Effector memory CD4-positive, alpha-beta T cell (primary cell): ENCODE results near the gene RNF183.

Experiments
- DNase-seq, 3 donors: peaks; one replicate each; pipeline ENCODE4 v3.0.0-alpha.2; 2020
- H3K27ac ChIP-seq: 2 replicates; pipeline ENCODE4 v1.7.0; 2013; ENCODE audit warnings: mild to moderate bottlenecking, low read length, moderate library complexity; ENCODE audit not compliant: insufficient read depth, poor library complexity, severe bottlenecking
- H3K27me3 ChIP-seq: replicated peaks from 2 replicates; pipeline ENCODE4 v1.7.0; 2013; ENCODE audit warnings: mild to moderate bottlenecking, low read length; ENCODE audit not compliant: insufficient read depth, control insufficient read depth, poor library complexity, severe bottlenecking
- H3K36me3 ChIP-seq: 2 replicates; pipeline ENCODE4 v1.7.0; 2013; ENCODE audit warnings: mild to moderate bottlenecking, low read length, moderate library complexity; ENCODE audit not compliant: control insufficient read depth, insufficient read depth
- H3K4me1 ChIP-seq: 2 replicates; pipeline ENCODE4 v1.7.0; 2013; ENCODE audit warnings: low read length, mild to moderate bottlenecking; ENCODE audit not compliant: control insufficient read depth, insufficient read depth, poor library complexity, severe bottlenecking
- H3K4me3 ChIP-seq: 2 replicates; pipeline ENCODE4 v1.7.0; 2013; ENCODE audit warnings: low read length, low read depth, mild to moderate bottlenecking; ENCODE audit not compliant: insufficient read depth, poor library complexity, severe bottlenecking
- H3K9me3 ChIP-seq: 2 replicates; pipeline ENCODE4 v1.7.0; 2013; ENCODE audit warnings: mild to moderate bottlenecking, low read length, moderate library complexity; ENCODE audit not compliant: control insufficient read depth

The RNF183 gene

DNA sequence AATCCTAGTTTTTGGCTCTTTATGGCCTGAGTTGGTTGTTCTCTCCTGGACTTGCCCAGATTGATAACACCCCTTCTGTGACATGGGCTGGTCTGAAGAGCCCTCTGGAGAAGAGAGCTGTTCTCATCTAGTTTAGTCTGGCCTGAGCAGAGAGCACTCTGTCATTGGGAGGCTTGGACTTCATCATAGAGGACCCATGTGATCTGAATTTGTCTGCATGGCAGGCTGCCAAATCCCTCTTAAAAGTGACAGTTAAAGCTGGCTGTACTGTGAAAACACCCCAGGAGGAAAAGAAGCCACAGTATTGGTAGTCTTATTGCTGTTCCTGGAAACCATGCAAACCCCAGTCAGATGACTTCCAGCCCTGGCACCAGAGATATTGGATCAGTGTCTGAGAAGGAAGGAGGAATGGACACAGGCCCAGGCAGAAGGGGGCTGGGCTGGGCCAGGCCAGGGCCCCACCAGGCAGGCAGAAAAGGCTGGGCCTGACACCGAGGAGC, 40.6 kb upstream of the RNF183 start:
- Histone ChIP-seq H3K36me3 (no peaks in the 10 kb centered on the region), H3K4me3 (no peak overlapping the region), H3K27ac (no peak overlapping the region), H3K27me3 (peaks cover 6% of the 10 kb centered on the region), H3K4me1 (peaks cover 4% of the 10 kb centered on the region), H3K9me3 (no peaks in the 10 kb centered on the region)
- DNase-seq: no peak

DNA sequence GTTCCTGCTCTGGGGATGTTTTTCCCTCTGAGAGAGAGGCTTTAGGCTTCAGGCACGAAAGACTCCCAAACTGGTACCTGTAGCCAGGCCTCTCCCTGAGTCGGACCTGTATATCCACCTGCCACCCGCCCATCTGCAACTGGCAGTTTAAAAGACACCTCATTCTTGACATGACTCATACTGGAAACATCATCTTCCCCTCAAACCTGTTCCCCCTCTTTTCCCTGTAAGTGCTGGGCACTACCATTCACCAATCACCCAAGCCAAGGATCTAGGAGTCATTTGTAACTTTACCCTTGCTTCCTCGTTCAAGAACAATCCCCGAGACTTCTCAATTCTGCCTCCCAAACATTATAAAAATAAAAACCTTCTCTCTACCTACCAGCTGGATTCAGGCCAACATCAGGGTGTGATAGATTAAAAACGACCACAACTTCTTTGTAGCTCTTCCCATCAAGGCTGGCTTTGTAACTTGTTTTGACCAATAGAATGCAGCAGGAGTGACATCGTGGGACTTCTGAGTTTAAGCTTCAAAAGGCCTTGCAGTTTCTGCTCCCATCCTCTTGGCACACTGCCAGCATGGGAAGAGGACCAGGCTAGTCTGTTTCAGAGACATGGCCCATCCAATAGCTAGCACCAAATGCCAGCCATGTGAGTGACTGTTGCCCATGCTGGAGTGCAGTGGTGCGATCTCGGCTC, 38.7 kb upstream of the RNF183 start:
- Histone ChIP-seq H3K9me3 (no peaks in the 10 kb centered on the region), H3K4me3 (no peak overlapping the region), H3K4me1 (peaks cover 4% of the 10 kb centered on the region), H3K27ac (no peak overlapping the region), H3K27me3 (no peaks in the 10 kb centered on the region), H3K36me3 (no peaks in the 10 kb centered on the region)
- DNase-seq: no peak

DNA sequence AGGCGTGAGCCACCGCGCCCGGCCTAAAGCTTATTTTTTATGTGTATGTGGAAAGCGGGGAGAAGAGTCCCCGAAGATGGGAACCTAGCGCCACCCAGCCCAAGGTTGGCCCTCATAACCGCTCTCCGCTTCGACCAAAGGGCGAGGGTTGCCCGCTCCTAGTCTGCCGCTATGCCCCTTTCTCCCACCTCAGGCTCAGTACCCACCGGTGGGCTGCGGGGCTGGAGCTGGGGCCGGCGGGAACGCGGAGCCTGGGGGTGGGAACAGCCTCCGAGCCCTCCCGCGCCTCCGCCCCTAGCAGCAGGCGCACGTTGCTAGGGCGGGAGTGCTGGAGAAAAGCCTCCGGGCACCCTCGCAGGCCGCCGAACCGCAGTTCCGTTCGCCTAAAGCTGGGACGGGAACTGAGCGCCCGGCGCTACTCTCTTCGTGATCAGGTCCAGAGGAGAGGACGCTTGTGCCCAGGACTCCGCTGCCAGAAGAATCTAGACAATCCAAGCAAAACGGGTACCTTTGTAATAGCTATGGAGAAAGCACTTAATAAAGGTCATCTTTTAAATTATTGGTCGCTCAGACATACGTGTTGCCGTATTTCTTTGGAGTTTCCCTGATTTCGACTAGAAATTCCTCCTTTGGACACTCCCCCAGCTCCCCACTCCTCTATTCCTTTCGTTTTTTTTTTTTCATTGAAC, 37.0 kb upstream of the RNF183 start, which contains the start of gene WDR31:
Gene WDR31, minus strand, starts transcription at position 265 of the 689 bp plus-strand sequence. CDS start 8,253 bp downstream, outside the sequence.
- H3K4me3 ChIP-seq: peak within 1 kb of the TSS; percentile 89
- peaks cover 4% of the 10 kb centered on the region for H3K4me1 ChIP-seq
- peak within 1 kb of the TSS; percentile 49 for H3K27ac ChIP-seq

DNA sequence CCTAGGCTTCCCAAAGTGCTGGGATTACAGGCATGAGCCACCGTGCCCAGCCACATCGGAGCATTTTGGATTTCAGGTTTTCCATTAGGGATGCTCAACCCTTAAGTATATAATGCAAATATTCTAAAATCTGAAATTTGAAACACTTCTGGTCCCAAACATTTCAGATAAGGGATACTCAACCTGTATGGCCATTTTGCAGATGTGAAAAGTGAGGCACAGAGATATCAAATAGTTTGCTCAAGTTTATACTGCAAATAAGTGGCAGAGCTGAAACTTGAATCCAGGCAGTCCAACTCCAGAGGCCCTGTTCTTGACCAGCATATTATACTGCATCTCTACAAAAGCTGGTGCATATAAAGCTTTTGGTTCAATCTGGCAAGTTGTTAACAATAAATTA, 34.5 kb upstream of the RNF183 start:
- peaks cover 4% of the 10 kb centered on the region for H3K4me1 ChIP-seq
- H3K36me3 ChIP-seq: no peaks in the 10 kb centered on the region
- no peaks in the 10 kb centered on the region for H3K27me3 ChIP-seq
- no peak overlapping the region for H3K27ac ChIP-seq
- no peak for DNase-seq
- H3K4me3 ChIP-seq: no peak overlapping the region
- no peaks in the 10 kb centered on the region for H3K9me3 ChIP-seq

More for the DNA sequence above, 37.0 kb upstream of the RNF183 start, which contains the start of gene WDR31:
- Histone ChIP-seq H3K9me3 (no peaks in the 10 kb centered on the region), H3K36me3 (no peaks in the 10 kb centered on the region), H3K27me3 (no peaks in the 10 kb centered on the region)
- peak; percentile 31 to 53 (median 53) for DNase-seq

DNA sequence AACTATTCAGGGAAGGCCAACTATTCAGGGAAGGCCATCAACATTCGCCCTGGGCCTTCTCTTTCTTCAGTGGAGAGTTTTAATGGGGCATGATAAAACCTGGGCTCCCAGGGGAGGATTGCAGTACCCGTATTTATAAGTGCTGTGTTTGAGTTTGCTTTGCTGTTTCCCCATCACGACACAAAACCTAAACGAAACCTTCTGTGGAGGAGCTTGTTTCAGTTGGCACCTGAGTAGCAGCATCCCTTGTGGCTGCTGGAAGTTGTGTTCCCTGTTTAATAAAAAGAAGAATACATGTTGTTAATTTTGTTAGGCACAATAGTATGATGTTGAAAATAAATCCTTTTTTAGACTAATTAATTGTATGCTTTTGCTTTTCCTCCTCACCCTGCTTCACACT, 28.6 kb upstream of the RNF183 start:
- no peaks in the 10 kb centered on the region for H3K27me3 ChIP-seq
- H3K36me3 ChIP-seq: no peaks in the 10 kb centered on the region
- no peaks in the 10 kb centered on the region for H3K4me1 ChIP-seq
- no peaks in the 10 kb centered on the region for H3K9me3 ChIP-seq
- H3K4me3 ChIP-seq: no peak overlapping the region
- H3K27ac ChIP-seq: no peak overlapping the region
- no peak for DNase-seq

DNA sequence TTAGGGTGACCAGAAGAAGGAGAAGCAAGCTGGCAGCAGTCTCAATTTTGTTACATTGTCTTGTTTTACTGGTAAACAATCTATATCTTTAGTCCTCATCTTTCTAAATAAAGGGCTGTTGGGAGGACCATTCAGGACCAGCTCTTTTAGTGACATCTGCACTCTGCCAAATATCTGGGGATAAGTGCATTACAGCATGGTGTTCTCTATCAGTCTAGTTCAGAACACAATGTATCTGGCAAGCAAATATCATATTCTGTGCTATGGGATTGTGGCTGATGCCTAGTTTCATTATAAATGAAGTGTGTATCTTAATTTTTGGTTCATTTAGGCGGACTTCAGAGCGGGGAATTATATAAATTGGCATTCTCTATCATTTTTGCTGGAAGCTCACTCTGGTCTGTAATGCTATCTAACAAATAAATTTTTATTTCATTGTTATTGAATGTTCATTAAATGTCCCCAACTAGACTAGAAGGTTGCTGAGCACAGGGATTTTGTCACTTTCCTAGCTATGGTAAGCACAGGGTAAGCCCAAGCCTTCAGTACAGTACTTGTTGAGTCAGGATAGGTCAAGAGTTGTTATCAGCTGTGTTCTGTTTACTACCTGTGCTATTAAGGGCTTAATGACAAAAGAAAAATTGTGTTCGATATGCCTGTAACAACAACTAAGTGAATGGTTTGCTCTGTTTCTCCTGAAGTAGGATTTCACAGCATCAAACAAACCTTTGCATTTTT, 25.0 kb upstream of the RNF183 start:
- H3K9me3 ChIP-seq: no peaks in the 10 kb centered on the region
- no peak overlapping the region for H3K27ac ChIP-seq
- DNase-seq: no peak
- no peaks in the 10 kb centered on the region for H3K4me1 ChIP-seq
- H3K4me3 ChIP-seq: no peak overlapping the region
- no peaks in the 10 kb centered on the region for H3K27me3 ChIP-seq
- no peaks in the 10 kb centered on the region for H3K36me3 ChIP-seq

DNA sequence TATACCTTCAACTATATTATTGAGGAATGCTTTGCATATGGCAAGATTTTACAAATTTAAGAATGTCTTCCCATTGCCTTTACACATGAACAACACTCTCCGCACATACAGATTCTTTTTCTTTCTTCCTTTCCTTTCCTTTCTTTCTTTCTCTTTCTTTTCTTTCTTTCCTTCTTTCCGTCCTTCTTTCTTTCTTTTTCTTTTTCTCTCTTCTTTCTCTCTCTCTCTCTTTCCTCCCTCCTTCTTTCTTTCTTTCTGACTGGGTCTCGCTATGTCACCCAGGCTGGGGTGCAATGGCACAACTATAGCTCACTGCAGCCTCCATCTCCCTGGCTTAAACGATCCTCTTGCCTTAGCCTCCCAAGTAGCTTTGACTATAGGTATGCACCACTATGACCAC, 23.1 kb upstream of the RNF183 start:
- DNase-seq: no peak

DNA sequence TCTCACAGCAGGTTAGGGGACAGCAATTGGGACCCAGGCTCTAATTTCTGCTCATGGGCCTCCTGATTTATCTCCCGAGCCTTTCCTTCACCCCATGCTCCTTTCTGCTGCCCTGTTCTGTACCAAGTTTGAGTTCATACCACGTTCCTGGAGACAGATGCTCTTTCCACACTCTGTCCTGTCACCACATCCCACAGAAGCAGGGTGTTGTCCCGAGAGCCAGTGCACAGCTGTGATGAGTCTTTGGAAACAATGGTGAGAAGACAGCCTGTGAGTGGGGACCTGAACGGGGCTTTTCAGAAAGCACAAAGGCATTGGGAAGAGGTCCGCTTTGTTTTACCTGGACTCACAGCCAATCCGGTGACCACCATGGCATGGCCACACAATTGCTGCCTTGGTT, 19.5 kb upstream of the RNF183 start:
- Histone ChIP-seq H3K4me3 (no peak overlapping the region), H3K4me1 (no peaks in the 10 kb centered on the region), H3K27ac (no peak overlapping the region), H3K9me3 (no peaks in the 10 kb centered on the region), H3K36me3 (no peaks in the 10 kb centered on the region), H3K27me3 (no peaks in the 10 kb centered on the region)
- DNase-seq: no peak

More for the DNA sequence above, 23.1 kb upstream of the RNF183 start:
- H3K9me3 ChIP-seq: no peaks in the 10 kb centered on the region
- no peak overlapping the region for H3K4me3 ChIP-seq
- H3K4me1 ChIP-seq: no peaks in the 10 kb centered on the region
- no peak overlapping the region for H3K27ac ChIP-seq
- no peaks in the 10 kb centered on the region for H3K36me3 ChIP-seq
- H3K27me3 ChIP-seq: no peaks in the 10 kb centered on the region

DNA sequence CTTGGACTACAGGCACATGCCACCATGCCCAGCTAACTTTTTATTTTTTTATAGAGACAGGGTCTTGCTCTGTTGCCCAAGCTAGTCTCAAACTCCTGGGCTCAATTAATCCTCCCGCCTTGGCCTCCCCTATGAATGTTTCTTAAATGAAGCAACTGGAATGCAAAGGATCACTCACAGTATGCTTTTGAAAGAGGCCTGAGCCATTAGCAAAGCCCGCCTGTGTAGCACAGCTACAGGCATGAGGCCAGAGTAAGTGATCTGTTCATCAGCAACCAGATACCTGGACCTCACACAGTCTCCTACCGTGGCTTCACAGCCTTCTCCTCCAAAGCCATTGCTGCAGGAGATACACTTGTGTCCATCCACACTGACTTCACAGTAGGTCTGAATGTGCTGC, 16.9 kb upstream of the RNF183 start:
- H3K9me3 ChIP-seq: no peaks in the 10 kb centered on the region
- no peaks in the 10 kb centered on the region for H3K36me3 ChIP-seq
- H3K27me3 ChIP-seq: no peaks in the 10 kb centered on the region
- no peak overlapping the region for H3K4me3 ChIP-seq
- no peak for DNase-seq
- H3K27ac ChIP-seq: no peak overlapping the region
- no peaks in the 10 kb centered on the region for H3K4me1 ChIP-seq

DNA sequence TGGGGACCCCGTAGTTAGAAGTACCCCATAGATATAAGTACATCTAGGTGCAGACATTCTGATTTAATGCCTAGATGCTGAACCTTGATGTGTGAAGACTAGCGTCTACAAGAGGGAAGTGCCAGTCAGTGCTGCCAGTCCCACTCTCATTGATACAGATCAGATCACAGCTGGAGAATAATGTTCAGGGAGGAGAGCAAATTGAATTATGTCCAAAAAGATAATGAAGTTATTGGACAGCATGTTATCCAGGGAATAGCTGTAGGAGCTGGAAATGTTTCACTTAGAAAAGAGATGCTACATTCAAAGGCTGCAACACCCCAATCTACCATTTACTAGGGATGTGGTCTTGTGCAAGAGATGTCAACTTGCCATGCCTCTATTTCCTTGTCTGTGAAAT, 15.9 kb upstream of the RNF183 start:
- H3K4me3 ChIP-seq: no peak overlapping the region
- DNase-seq: no peak

More for the DNA sequence above, 15.9 kb upstream of the RNF183 start:
- no peaks in the 10 kb centered on the region for H3K4me1 ChIP-seq
- no peak overlapping the region for H3K27ac ChIP-seq
- no peaks in the 10 kb centered on the region for H3K36me3 ChIP-seq
- no peaks in the 10 kb centered on the region for H3K9me3 ChIP-seq
- no peaks in the 10 kb centered on the region for H3K27me3 ChIP-seq
